HCT116 (cell line): Measurements from ENCODE around the gene WDR82. TPM values are rescaled to one million over a fixed set of nuclear protein-coding genes. Genes with fewer than 3 reads are reported as not detected.

Experiments used
- ATAC-seq: fragments of 200-7000 bp; cut with Tn5 transposase; 2 replicates; pipeline ENCODE4 v1.9.1; 2020; ENCODE audit warnings: mild to moderate bottlenecking, moderate library complexity
- BruUV-seq: library from RNA; stranded (reverse); fragments of 400-500 nt; replicated peaks from 2 replicates; lab custom pipeline; 2021; lab: Mats Ljungman, UMichigan
- CTCF ChIA-PET: fragments of 300-600 bp; sonication (Branson Sonifier 250); formaldehyde crosslinking; loops from one replicate; lab custom pipeline; 2021; ENCODE audit warnings: antibody characterized with exemption; lab: Charles Lee
- POLR2A ChIA-PET: fragments of 300-600, 350-600 bp; sonication (Branson Sonifier 250); formaldehyde crosslinking; loops from one replicate; lab custom pipeline; 2021; ENCODE audit warnings: antibody characterized with exemption; lab: Charles Lee
- RAD21 ChIA-PET, 2 experiments: fragments of 300-600 bp; sonication (Branson Sonifier 250); formaldehyde crosslinking; loops; one replicate each; lab custom pipeline; 2023; ENCODE audit warnings: low total read pairs in 2 of 2; ENCODE audit not compliant: uncharacterized antibody in 2 of 2, unreplicated experiment in 2 of 2, low non-redundant PET in 1 of 2; lab: Charles Lee
- DNase-seq: peaks from one replicate; pipeline ENCODE4 v3.0.0-alpha.2; 2010; ENCODE audit warnings: low read depth, low spot score
- H2AFZ ChIP-seq: fragments of 200-600 bp; shearing (Covaris generic), sonication (generic); 2 replicates; pipeline ENCODE4 v1.6.1; 2017; ENCODE audit warnings: low read depth, mixed run types, mixed read lengths, antibody characterized with exemption, low read length; ENCODE audit not compliant: poor library complexity, severe bottlenecking
- H3K27ac ChIP-seq: 2 replicates; pipeline ENCODE4 v1.5.1; 2012; ENCODE audit warnings: low read depth, low read length
- H3K27me3 ChIP-seq: fragments of 200-600 bp; sonication (generic); 2 replicates; pipeline ENCODE4 v1.6.1; 2016; ENCODE audit warnings: mixed run types, low read length, mixed read lengths; ENCODE audit not compliant: insufficient read depth
- H3K36me3 ChIP-seq, 2 experiments: fragments of 200-500 bp in 1 of 2; fragments of 200-600 bp in 1 of 2; sonication (Bioruptor generic) in 1 of 2; sonication (generic) in 1 of 2; 2 replicates each; pipeline versions ENCODE4 v1.5.1 to v1.6.1; 2014 to 2016; ENCODE audit warnings: low read length in 2 of 2, inconsistent platforms in 1 of 2, mixed read lengths in 1 of 2, mixed run types in 1 of 2; ENCODE audit not compliant: insufficient read depth in 2 of 2, control insufficient read depth in 1 of 2
- H3K4me1 ChIP-seq, 2 experiments: fragments of 200-600 bp in 1 of 2; sonication (generic) in 1 of 2; 2 replicates each; pipeline versions ENCODE4 v1.5.1 to v1.6.1; 2012 to 2017; ENCODE audit warnings: low read length in 2 of 2, inconsistent platforms in 1 of 2, mild to moderate bottlenecking in 1 of 2, mixed read lengths in 1 of 2, mixed run types in 1 of 2, moderate library complexity in 1 of 2; ENCODE audit not compliant: insufficient read depth in 2 of 2, control insufficient read depth in 1 of 2
- H3K4me2 ChIP-seq: fragments of 200-600 bp; sonication (generic); 2 replicates; pipeline ENCODE4 v1.6.1; 2017; ENCODE audit warnings: mixed run types, low read length, mixed read lengths
- H3K4me3 ChIP-seq, 2 experiments: fragments of 200-600 bp in 1 of 2; sonication (generic) in 1 of 2; replicated peaks in 1 of 2; 2 replicates each; pipeline ENCODE4 v1.5.1; 2011 to 2016; ENCODE audit warnings: low read length in 2 of 2, control low read depth in 1 of 2, low read depth in 1 of 2, mild to moderate bottlenecking in 1 of 2, mixed read lengths in 1 of 2, mixed run types in 1 of 2
- H3K79me2 ChIP-seq: fragments of 200-600 bp; sonication (generic); 2 replicates; pipeline ENCODE4 v1.6.1; 2017; ENCODE audit warnings: mild to moderate bottlenecking, mixed run types, low read length, moderate library complexity, mixed read lengths; ENCODE audit not compliant: insufficient read depth
- H3K9ac ChIP-seq: fragments of 200-600 bp; sonication (generic); 2 replicates; pipeline ENCODE4 v1.6.1; 2016; ENCODE audit warnings: low read length, mixed read lengths
- H3K9me2 ChIP-seq: fragments of 200-600 bp; sonication (generic), shearing (Covaris generic); 2 replicates; pipeline ENCODE4 v1.6.1; 2017; ENCODE audit warnings: mixed run types, mild to moderate bottlenecking, moderate library complexity; ENCODE audit not compliant: insufficient read depth
- H3K9me3 ChIP-seq, 2 experiments: fragments of 200-500 bp in 1 of 2; fragments of 200-600 bp in 1 of 2; sonication (Bioruptor generic) in 1 of 2; sonication (generic) in 1 of 2; 2 replicates each; pipeline ENCODE4 v1.6.1; 2014 to 2017; ENCODE audit warnings: low read length in 2 of 2, mixed read lengths in 2 of 2, inconsistent platforms in 1 of 2, low read depth in 1 of 2, mild to moderate bottlenecking in 1 of 2, mixed run types in 1 of 2, moderate library complexity in 1 of 2; ENCODE audit not compliant: control insufficient read depth in 1 of 2, insufficient read depth in 1 of 2
- H4K20me1 ChIP-seq: fragments of 200-600 bp; sonication (generic), shearing (Covaris generic); 2 replicates; pipeline ENCODE4 v1.6.1; 2017; ENCODE audit warnings: mixed run types, mild to moderate bottlenecking, moderate library complexity; ENCODE audit not compliant: insufficient read depth
- ATF3 ChIP-seq: IDR thresholded peaks from 2 replicates; pipeline ENCODE4 v1.6.1; 2012
- CTCF ChIP-seq, 3 experiments: fragments of 200-600 bp in 1 of 3; sonication (generic) in 1 of 3; IDR thresholded peaks in 2 of 3; conservative IDR thresholded peaks in 1 of 3; 2 replicates each; pipeline ENCODE4 v1.5.1; 2012 to 2017; ENCODE audit warnings: low read depth in 2 of 3, low read length in 2 of 3, antibody characterized with exemption in 1 of 3, borderline replicate concordance in 1 of 3, control low read depth in 1 of 3, mild to moderate bottlenecking in 1 of 3, mixed read lengths in 1 of 3, mixed run types in 1 of 3, moderate library complexity in 1 of 3; ENCODE audit not compliant: insufficient read depth in 1 of 3
- EZH2 ChIP-seq: fragments of 200-600 bp; sonication (generic); IDR thresholded peaks from 2 replicates; pipeline ENCODE4 v1.6.1; 2017; ENCODE audit warnings: antibody characterized with exemption, mixed run types
- ZNF274 ChIP-seq: fragments of 200-500 bp; sonication (Bioruptor generic); IDR thresholded peaks from 2 replicates; pipeline ENCODE4 v1.6.1; 2014; ENCODE audit warnings: mild to moderate bottlenecking, low read depth, low read length, inconsistent platforms
- intact Hi-C: fragments of 100-400 bp; cut with micrococcal nuclease; formaldehyde crosslinking; loops from 2 replicates; pipeline ENCODE4 v1.10.0; 2022
- total RNA-seq: library from RNA; stranded (reverse); gene quantifications from one replicate; pipeline ENCODE4 v1.2.1, GENCODE V29; 2021; ENCODE audit not compliant: unreplicated experiment

The WDR82 gene
- total RNA-seq, 1 experiment from 2014 or later: 89.7 TPM

GRCh38 chr3:52237006-52237656 is 41.3 kb downstream of the WDR82 start:
- ChIA-PET RAD21 (interaction anchor here (0.7 to 1.3 kb wide), 3 partner anchors 20 to 83 kb away, joined by 3 read pairs; partner anchors contain the start of gene POC1A (in 1 of the 2)), CTCF (interaction anchor here (0.9 to 3.1 kb wide), 5 partner anchors 17 to 236 kb away, joined by 4 to 18 read pairs (median 5); no protein-coding TSS in a partner anchor), POLR2A (interaction anchor here (0.6 to 2.6 kb wide), 9 partner anchors 11 to 191 kb away, joined by 3 to 11 read pairs (median 4); partner anchors contain the start of gene WDR82)
- H3K27me3 ChIP-seq: no peaks in the 10 kb centered on the region
- peak overlapping the region; percentile 87 to 93 for H3K4me3 ChIP-seq
- peak overlapping the region; percentile 98 for H3K27ac ChIP-seq
- ATAC-seq: peak; percentile 5
- peak overlapping the region; percentile 87 for H3K9ac ChIP-seq
- no peaks in the 10 kb centered on the region for H4K20me1 ChIP-seq
- peak overlapping the region; percentile 84 for H3K4me2 ChIP-seq
- TF ChIP-seq EZH2 (no peak), ATF3 (no peak)
- H3K9me3 ChIP-seq: no peaks in the 10 kb centered on the region
- no TSS peak for BruUV-seq
- no peaks in the 10 kb centered on the region for H3K9me2 ChIP-seq
- H2AFZ ChIP-seq: no peak overlapping the region
- H3K36me3 ChIP-seq: no peaks in the 10 kb centered on the region; a peak in 2 of 4 replicates
- peaks cover 33 to 41% of the 10 kb centered on the region in 2 experiments for H3K4me1 ChIP-seq
- H3K79me2 ChIP-seq: peaks cover 29% of the 10 kb centered on the region
- intact Hi-C loops: no loop called here
- no peak for DNase-seq

GRCh38 chr3:52236424-52236886 is 42.0 kb downstream of the WDR82 start:
- H4K20me1 ChIP-seq: no peaks in the 10 kb centered on the region
- ChIA-PET POLR2A (interaction anchor here (1.4 kb wide), 1 partner anchor 19 kb away, joined by 4 read pairs; no protein-coding TSS in a partner anchor), RAD21 (interaction anchor here in 1 of 2 experiments (0.7 kb wide), 1 partner anchor 53 kb away, joined by 3 read pairs; no protein-coding TSS in a partner anchor), CTCF (interaction anchor here (1.3 to 3.1 kb wide), 3 partner anchors 16 to 102 kb away, joined by 4 to 18 read pairs (median 8); no protein-coding TSS in a partner anchor)
- no peaks in the 10 kb centered on the region for H3K9me2 ChIP-seq
- H2AFZ ChIP-seq: no peak overlapping the region
- H3K4me1 ChIP-seq: peaks cover 33 to 41% of the 10 kb centered on the region in 2 experiments
- H3K4me3 ChIP-seq: no peak overlapping the region
- H3K27ac ChIP-seq: peak overlapping the region; percentile 98
- no TSS peak for BruUV-seq
- intact Hi-C loops: no loop called here
- H3K9me3 ChIP-seq: no peaks in the 10 kb centered on the region
- no peak for DNase-seq
- peak overlapping the region; percentile 87; the same call in 1 of the 2 replicates for H3K9ac ChIP-seq
- no peaks in the 10 kb centered on the region for H3K27me3 ChIP-seq
- H3K4me2 ChIP-seq: peak overlapping the region; percentile 84
- no peak for ATAC-seq
- H3K79me2 ChIP-seq: peaks cover 29% of the 10 kb centered on the region
- TF ChIP-seq CTCF (IDR thresholded peaks at IDR 0.05 in 2 of 3, conservative IDR thresholded peaks at IDR 0.05 in 1 of 3; ENCODE audit: borderline replicate concordance in 1 of 3, insufficient read depth in 1 of 3, low read depth in 2 of 3, low read length in 2 of 3): peak in 1 of 3 experiments; percentile 22; a peak in 1 of 6 replicates
- no peak for TF ChIP-seq ZNF274
- H3K36me3 ChIP-seq: no peaks in the 10 kb centered on the region; a peak in 2 of 4 replicates
